Measurements from ENCODE around the gene KCNC3. TPM values are rescaled to one million over a fixed set of nuclear protein-coding genes. Genes with fewer than 3 reads are reported as not detected.

Gene KCNC3
- total and polyA plus RNA-seq, 2 experiments from 2014 or later: 1.3 to 3.4 TPM

DNA sequence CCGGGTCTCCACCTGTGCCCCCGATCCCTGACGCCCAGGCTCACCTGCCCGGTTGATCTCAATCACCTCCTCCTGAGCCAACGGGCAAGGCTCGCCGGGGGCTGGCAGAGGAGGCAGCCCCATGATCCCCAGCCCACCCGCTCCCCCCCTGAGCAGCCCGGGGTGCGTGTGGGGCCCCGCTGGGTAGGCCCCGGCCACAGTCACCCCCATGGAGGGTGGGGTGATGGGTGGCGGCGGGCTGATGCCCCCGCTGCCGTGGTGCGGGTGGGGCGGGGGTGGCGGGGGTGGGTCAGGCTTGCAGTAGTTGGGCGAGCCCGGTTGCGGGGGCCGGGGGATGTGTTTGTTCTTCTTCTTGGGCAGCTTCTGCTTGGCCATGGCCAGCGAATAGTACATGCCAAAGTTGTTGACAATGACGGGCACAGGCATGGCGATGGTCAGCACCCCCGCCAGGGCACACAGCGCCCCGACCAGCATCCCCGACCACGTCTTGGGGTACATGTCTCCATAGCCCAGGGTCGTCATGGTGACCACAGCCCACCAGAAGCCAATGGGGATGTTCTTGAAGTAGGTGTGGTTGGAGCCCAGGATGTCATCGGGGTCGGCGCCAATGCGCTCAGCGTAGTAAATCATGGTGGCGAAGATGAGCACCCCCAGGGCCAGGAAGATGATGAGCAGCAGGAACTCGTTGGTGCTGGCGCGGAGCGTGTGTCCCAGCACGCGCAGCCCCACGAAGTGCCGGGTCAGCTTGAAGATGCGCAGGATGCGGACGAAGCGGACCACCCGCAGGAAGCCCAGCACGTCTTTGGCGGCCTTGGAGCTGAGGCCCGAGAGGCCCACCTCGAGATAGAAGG, 6.0 kb downstream of the KCNC3 start:
- Mint-ChIP-seq H3K9me3 (peaks cover 86% of the 10 kb centered on the region), H3K27me3 (ENCODE audit: insufficient read depth, low read depth, poor library complexity) (peaks cover 21% of the 10 kb centered on the region), H3K27ac (no peak overlapping the region), H3K4me3 (no peak overlapping the region), H3K4me1 (no peaks in the 10 kb centered on the region), H3K36me3 (ENCODE audit: low read depth) (peaks cover 56% of the 10 kb centered on the region)
- Histone ChIP-seq H3K4me1 (ENCODE audit: insufficient read depth) (peaks cover 21% of the 10 kb centered on the region), H2AFZ (no peak overlapping the region), H3K79me2 (replicated peaks; ENCODE audit: insufficient read depth) (peaks cover 12% of the 10 kb centered on the region), H3K4me2 (no peak overlapping the region), H3K9me2 (ENCODE audit: insufficient read depth) (no peaks in the 10 kb centered on the region), H4K20me1 (replicated peaks; ENCODE audit: insufficient read depth) (peaks cover 17% of the 10 kb centered on the region; the same call in 1 of the 2 replicates), H3K27ac (ENCODE audit: low read depth) (no peak overlapping the region), H3K4me3 (no peak overlapping the region), H3F3A (replicated peaks; ENCODE audit: low read depth) (0 out of 2 replicates have a peak, but pooled peaks cover 4% of the 10 kb centered on the region), H3K27me3 (ENCODE audit: insufficient read depth) (peaks cover 16% of the 10 kb centered on the region), H3K36me3 (ENCODE audit: insufficient read depth) (no peaks in the 10 kb centered on the region; the same call in 1 of the 2 replicates)
- no peak for ATAC-seq
- DNase-seq (ENCODE audit: low spot score): no peak
- TF ChIP-seq EZH2phosphoT487 (IDR thresholded peaks at IDR 0.05; ENCODE audit: unreplicated experiment) (no peak), CREB1 (CRISPR knock-in tag; IDR thresholded peaks at IDR 0.05; ENCODE audit: low read depth) (no peak), EZH2 (IDR thresholded peaks at IDR 0.05; ENCODE audit: low read depth, unreplicated experiment) (no peak), NANOG (IDR thresholded peaks at IDR 0.05; ENCODE audit: borderline replicate concordance) (no peak), ZNF331 (CRISPR knock-in tag; IDR thresholded peaks at IDR 0.05; ENCODE audit: low read depth) (no peak), ZNF114 (CRISPR knock-in tag; IDR thresholded peaks at IDR 0.05) (no peak), STAT1 (IDR thresholded peaks at IDR 0.05; ENCODE audit: unreplicated experiment) (no peak), JUNB (IDR thresholded peaks at IDR 0.05; ENCODE audit: unreplicated experiment) (no peak)
- TF ChIP-seq, protein P1, sequence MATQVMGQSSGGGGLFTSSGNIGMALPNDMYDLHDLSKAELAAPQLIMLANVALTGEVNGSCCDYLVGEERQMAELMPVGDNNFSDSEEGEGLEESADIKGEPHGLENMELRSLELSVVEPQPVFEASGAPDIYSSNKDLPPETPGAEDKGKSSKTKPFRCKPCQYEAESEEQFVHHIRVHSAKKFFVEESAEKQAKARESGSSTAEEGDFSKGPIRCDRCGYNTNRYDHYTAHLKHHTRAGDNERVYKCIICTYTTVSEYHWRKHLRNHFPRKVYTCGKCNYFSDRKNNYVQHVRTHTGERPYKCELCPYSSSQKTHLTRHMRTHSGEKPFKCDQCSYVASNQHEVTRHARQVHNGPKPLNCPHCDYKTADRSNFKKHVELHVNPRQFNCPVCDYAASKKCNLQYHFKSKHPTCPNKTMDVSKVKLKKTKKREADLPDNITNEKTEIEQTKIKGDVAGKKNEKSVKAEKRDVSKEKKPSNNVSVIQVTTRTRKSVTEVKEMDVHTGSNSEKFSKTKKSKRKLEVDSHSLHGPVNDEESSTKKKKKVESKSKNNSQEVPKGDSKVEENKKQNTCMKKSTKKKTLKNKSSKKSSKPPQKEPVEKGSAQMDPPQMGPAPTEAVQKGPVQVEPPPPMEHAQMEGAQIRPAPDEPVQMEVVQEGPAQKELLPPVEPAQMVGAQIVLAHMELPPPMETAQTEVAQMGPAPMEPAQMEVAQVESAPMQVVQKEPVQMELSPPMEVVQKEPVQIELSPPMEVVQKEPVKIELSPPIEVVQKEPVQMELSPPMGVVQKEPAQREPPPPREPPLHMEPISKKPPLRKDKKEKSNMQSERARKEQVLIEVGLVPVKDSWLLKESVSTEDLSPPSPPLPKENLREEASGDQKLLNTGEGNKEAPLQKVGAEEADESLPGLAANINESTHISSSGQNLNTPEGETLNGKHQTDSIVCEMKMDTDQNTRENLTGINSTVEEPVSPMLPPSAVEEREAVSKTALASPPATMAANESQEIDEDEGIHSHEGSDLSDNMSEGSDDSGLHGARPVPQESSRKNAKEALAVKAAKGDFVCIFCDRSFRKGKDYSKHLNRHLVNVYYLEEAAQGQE (IDR thresholded peaks at IDR 0.05; ENCODE audit: unreplicated experiment): no peak

DNA sequence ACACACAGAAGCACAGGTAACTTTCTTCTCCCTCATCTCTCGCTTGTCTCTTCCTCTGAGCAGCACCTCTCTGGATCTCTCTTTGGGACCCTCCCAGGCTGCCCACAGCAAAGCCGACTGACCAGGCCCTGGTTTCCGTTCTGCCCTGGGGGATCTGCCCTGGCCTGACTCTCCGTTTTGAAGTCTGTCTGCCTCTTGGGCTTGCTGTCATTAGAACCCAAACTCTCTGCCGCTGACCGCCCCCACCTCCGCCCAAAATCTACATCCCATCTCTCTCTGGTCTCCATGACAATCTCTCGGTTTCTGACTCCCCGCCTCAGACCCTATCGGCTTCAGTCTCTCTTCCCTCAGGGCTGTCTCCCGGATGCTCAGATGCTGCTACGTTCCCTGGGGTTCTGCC, 6.9 kb downstream of the KCNC3 start:
- DNase-seq (ENCODE audit: low spot score): no peak
- Histone ChIP-seq H4K20me1 (replicated peaks; ENCODE audit: insufficient read depth) (0 out of 2 replicates have a peak, but pooled peaks cover 13% of the 10 kb centered on the region), H3K27ac (ENCODE audit: low read depth) (no peak overlapping the region), H3K27me3 (ENCODE audit: insufficient read depth) (peaks cover 8% of the 10 kb centered on the region), H3K4me1 (ENCODE audit: insufficient read depth) (peaks cover 17% of the 10 kb centered on the region), H3K79me2 (replicated peaks; ENCODE audit: insufficient read depth) (peaks cover 7% of the 10 kb centered on the region; the same call in 1 of the 2 replicates), H3K4me3 (no peak overlapping the region), H3K9me2 (ENCODE audit: insufficient read depth) (no peaks in the 10 kb centered on the region), H3K4me2 (no peak overlapping the region), H3K36me3 (ENCODE audit: insufficient read depth) (no peaks in the 10 kb centered on the region; the same call in 1 of the 2 replicates), H2AFZ (no peak overlapping the region), H3F3A (replicated peaks; ENCODE audit: low read depth) (0 out of 2 replicates have a peak, but pooled peaks cover 4% of the 10 kb centered on the region)
- Mint-ChIP-seq H3K4me1 (no peaks in the 10 kb centered on the region), H3K9me3 (peaks cover 89% of the 10 kb centered on the region), H3K36me3 (ENCODE audit: low read depth) (peaks cover 58% of the 10 kb centered on the region), H3K27ac (no peak overlapping the region), H3K27me3 (ENCODE audit: insufficient read depth, low read depth, poor library complexity) (peaks cover 16% of the 10 kb centered on the region), H3K4me3 (no peak overlapping the region)
- ATAC-seq: no peak
- TF ChIP-seq, protein P2, sequence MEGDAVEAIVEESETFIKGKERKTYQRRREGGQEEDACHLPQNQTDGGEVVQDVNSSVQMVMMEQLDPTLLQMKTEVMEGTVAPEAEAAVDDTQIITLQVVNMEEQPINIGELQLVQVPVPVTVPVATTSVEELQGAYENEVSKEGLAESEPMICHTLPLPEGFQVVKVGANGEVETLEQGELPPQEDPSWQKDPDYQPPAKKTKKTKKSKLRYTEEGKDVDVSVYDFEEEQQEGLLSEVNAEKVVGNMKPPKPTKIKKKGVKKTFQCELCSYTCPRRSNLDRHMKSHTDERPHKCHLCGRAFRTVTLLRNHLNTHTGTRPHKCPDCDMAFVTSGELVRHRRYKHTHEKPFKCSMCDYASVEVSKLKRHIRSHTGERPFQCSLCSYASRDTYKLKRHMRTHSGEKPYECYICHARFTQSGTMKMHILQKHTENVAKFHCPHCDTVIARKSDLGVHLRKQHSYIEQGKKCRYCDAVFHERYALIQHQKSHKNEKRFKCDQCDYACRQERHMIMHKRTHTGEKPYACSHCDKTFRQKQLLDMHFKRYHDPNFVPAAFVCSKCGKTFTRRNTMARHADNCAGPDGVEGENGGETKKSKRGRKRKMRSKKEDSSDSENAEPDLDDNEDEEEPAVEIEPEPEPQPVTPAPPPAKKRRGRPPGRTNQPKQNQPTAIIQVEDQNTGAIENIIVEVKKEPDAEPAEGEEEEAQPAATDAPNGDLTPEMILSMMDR (conservative IDR thresholded peaks at IDR 0.05; ENCODE audit: low read depth in 2 of 2): no peak
- TF ChIP-seq NANOG (IDR thresholded peaks at IDR 0.05; ENCODE audit: borderline replicate concordance) (no peak), EZH2 (IDR thresholded peaks at IDR 0.05; ENCODE audit: low read depth, unreplicated experiment) (no peak), JUNB (IDR thresholded peaks at IDR 0.05; ENCODE audit: unreplicated experiment) (no peak), POLR2AphosphoS5 (IDR thresholded peaks at IDR 0.05; ENCODE audit: low read depth) (no peak), STAT1 (IDR thresholded peaks at IDR 0.05; ENCODE audit: unreplicated experiment) (no peak)
- TF ChIP-seq, protein P3, sequence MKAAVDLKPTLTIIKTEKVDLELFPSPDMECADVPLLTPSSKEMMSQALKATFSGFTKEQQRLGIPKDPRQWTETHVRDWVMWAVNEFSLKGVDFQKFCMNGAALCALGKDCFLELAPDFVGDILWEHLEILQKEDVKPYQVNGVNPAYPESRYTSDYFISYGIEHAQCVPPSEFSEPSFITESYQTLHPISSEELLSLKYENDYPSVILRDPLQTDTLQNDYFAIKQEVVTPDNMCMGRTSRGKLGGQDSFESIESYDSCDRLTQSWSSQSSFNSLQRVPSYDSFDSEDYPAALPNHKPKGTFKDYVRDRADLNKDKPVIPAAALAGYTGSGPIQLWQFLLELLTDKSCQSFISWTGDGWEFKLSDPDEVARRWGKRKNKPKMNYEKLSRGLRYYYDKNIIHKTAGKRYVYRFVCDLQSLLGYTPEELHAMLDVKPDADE (IDR thresholded peaks at IDR 0.05): no peak
- TF ChIP-seq, protein P1 (IDR thresholded peaks at IDR 0.05; ENCODE audit: unreplicated experiment): no peak
